Renal cortex interstitium (tissue), 11 donors: ENCODE results near the gene STK38. TPM values are rescaled to one million over a fixed set of nuclear protein-coding genes. Genes with fewer than 3 reads are reported as not detected.
A peak's percentile ranks its signal among the peaks of the same experiment; 100 is the strongest.
"Not testable (repeated sequence)": the region's sequence is repeated elsewhere in the genome, so short reads cannot be mapped to it uniquely, and the experiment has no call there.

Experiments used
- DNase-seq, 11 donors: peaks; one replicate each; pipeline ENCODE4 v3.0.0-alpha.2; 2013; ENCODE audit warnings: low read depth in 9 of 11, low spot score in 4 of 11; ENCODE audit errors: extremely low read depth in 1 of 11
- polyA plus RNA-seq, 3 donors: library from polyadenylated mRNA; unstranded; fragments of 120-200 nt; gene quantifications; one replicate each; pipeline ENCODE4 v1.2.1, GENCODE V29; 2013; ENCODE audit not compliant: insufficient read length in 3 of 3

Gene STK38
- polyA plus RNA-seq, 3 donors = 48.7 to 55.4 (median 53.5) TPM

DNA sequence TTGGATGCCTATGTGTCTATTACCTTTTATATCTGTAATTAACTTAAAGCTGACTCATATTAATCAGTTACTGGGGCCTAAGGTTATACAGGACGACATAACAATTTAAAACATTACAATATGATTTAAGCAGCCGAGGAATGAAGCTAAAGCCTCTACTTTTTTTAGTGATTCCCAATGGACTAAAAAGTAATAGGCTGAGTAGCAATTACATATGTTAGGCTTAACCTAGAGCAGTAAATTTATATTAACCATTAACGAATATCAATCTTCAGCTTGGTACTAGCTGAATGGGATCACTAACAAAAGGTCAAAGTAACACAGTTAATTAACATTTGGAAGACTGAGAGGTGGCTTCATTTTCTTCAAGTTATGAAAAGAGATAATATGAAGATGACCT lies 43.1 kb downstream of the STK38 start:
- no peak for DNase-seq

DNA sequence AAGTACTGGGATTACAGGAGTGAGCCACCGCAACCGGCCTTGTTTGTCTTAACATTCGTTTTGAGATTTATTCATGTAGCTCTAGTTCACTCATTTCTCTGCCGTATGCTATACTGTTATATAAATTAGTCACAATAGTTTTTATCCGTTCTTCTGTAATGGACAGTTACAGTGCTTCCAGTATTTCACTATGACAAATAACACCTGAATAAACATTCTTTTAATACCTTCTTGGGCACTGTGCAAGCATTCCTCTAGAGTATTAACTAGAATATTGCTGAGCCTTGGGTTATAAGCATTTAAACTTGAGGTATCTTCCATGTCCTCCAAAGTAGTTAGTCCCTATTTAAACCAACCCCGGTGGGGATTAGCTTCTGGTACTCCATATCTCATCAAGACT lies 45.6 kb downstream of the STK38 start:
- peak in 1 of 11 donors; percentile 15 for DNase-seq

DNA sequence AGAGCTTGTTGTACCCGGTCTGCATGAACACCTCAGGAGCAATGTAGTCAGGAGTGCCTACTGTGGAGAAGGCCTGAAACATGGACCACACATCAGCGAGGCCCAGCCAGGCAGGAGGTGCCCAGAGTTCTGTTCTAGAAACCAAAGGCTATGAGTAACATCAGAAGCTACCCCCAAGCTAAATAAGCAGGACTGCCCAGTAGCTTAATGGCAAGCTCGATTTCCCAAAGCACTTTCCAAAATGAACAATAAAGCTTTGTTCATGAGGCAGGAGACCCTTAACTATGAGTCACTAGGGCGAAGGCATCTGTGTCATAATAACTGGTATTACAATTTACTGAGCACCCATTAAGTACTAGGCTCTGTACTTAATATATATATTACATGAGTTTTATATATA lies 47.4 kb downstream of the STK38 start:
- DNase-seq = no peak

DNA sequence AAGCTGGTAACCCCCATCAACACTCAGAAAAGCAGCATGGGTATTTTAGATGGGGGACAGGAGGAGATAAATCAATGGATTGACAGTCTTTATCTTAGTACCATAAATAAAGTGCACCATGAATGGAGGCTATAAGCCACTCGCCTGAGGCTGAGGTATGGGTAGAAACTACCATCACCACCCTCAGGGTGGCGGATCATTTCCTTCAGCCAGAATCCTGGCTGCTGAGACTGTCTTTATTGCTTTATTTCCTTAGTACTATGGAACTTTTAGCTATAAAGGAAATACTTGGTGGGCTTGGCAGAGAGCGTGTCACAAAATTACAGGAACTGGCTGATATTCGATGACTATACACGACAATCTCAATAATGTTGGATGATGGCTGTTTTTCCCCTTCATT lies 52.2 kb downstream of the STK38 start:
- DNase-seq = no peak

DNA sequence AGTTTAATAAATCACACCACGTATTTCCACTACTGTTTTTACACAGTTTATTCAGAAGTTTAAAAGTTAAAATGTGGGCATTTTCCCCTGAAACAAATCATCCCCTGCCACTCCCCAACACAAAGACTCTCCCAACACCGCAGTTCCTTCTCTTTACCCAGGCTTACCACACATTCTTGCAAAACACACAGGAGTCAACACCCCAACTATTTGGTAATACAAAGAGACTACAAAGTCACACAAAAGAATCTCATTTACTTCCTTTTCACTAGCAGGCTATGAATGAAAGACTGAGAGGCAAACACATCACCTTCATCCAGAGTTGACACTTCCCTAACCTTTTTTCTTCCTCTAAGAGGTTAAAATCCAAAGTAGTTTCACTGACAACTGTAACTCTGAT lies 53.4 kb downstream of the STK38 start:
- no peak for DNase-seq

DNA sequence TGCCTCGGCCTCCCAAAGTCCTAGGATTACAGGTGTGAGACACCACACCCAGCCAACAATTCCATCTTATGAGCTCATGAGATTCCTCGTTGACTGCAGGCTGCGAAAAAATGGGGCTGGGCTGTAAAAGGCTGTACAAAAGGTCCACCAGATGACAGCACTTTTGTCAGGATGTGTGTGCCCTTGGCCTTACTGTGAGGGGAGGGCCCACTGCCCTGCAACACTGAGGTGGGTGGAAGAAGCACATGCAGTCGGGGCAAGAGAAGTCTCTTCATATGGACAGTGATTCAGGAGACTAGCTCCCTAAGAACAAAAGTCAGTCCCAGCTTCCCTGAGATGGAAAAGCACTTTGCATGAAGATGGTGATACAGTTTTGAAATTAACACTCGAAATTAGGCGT lies 54.0 kb downstream of the STK38 start:
- no peak for DNase-seq

DNA sequence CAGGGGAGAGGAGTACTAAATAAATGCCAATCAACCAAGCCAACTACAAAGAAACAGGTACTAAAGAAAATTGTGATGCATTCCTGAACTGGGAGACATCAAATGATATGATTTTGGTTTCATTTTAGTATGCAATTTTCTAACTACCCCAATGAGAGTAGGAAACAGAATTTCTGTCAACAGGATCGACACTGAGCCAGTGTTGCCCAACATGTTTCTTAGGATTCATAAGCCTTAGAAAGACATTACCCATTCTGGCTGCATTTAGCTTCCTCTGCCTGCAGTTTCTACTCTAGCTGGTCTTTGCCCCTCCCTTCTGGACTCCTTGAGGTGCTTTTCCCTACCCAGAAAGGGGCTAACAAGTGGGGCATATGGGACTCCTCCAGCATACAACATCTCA lies 54.7 kb downstream of the STK38 start:
- no peak for DNase-seq

DNA sequence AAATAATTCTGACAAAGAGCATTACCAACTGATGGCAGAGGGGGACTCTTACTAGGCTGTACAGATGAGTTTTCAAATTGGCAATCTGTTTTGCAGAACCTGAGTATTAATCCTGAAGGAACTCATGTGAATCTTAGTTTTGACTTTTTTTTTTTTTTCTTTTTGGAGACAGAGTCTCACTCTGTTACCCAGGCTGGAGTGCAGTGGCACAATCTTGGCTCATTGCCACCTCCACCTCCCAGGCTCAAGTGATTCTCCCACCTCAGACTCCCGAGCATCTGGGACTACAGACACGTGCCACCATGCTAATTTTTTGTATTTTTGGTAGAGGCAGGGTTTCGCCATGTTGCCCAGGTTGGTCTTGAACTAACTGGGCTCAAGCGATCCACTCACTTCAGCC lies 55.2 kb downstream of the STK38 start:
- no peak for DNase-seq

DNA sequence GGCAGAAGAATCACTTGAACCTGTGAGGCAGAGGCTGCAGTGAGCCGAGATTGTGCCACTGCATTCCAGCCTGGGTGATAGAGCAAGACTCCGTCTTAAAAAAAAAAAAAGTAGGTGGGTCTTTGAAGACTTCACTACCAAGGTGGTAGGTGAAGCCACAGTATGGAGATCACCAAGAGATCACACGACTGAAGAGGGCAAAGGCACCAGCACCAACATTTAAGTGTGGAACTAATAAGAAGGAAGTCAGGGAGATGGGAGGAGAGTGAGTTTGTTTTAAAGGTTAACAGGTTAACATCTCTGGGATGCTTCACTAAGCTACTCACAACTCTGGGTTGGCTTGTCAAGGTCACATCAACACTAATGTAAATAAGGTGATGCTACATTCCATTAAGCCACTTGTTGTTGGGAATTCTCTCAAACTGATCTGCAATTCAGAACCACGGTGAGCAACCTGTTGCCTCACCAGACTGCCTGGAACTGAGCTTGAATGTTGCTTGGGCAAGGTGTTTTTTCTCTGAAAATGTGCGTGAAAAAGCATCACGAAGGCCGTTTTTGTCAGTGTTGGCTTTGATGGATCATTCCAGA lies 55.8 kb downstream of the STK38 start:
- DNase-seq = no peak

DNA sequence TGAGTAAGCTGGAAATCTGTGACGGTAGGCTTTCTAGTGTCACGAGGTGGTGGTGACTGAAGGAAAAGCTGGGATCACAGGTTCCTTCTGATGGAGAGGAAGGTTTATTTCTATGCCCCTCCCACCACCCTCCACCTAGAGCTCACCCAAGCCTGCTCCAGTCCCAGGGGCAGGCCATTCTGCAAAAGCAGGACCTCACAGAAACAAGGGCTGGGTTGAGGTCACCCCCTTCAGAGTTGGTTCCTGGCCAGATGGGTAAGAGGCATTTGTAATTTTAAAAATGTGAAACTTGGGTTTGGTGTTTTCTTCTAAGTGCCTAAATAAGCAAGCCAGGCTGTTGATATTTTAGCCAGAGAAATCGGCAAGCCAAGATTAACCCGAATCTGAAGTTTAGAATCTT lies 57.9 kb downstream of the STK38 start:
- no peak for DNase-seq

DNA sequence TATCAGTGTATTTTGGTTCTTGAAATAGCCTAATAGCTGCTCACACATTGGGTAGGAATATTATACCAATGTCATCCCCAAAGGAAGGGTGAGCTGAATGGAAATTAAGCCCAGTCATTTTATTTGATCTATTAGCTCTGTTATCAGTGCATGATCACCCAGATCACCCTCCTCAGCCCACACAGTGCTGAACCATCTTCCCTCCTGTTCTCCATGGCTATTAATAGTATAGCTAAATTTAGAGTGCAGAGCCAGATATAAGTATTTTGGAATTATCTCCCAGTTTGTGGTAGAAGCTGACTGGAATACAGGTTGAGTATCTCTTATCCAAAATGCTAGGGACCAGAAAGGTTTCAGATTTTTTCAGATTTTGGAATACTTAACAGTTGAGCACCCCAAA lies 59.1 kb downstream of the STK38 start:
- no peak for DNase-seq

DNA sequence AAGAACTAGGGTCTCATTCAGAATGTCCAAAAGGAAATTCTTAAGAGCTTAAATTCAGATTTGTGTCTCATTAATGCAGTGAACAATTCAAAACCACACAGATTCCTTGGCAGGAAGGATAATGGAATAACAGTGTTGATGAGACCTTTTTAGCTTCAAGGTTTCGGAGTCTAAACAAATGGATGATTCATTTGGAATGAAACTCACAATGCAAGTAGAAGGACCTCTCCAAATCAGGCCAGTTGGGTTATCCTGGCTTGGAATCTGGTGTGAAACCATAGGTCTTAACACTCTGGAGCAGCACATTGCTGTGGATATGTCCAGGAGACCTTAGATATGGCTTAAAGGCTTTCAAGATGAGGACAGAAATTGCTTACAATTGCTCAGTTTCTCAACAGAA lies 59.6 kb downstream of the STK38 start:
- DNase-seq = no peak

DNA sequence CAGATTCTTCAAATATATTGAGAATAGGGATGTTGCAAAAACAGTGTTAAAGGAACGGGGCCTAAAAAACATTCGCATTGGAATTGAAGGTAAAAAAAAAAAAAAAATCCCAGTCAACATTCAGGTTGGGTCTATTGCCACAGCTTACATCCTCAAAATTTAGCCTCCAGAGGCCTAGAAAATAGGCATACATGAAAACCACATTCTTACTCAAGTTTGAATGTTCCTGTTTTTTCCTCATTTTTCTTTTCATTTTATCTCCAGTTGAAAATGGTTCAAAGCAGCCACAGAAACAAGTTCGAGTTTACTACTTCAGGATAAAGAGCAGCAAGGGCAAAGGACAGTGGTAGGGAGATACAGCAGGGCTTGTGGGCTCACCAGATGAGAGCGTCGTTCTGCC lies 62.5 kb downstream of the STK38 start:
- DNase-seq = no peak

DNA sequence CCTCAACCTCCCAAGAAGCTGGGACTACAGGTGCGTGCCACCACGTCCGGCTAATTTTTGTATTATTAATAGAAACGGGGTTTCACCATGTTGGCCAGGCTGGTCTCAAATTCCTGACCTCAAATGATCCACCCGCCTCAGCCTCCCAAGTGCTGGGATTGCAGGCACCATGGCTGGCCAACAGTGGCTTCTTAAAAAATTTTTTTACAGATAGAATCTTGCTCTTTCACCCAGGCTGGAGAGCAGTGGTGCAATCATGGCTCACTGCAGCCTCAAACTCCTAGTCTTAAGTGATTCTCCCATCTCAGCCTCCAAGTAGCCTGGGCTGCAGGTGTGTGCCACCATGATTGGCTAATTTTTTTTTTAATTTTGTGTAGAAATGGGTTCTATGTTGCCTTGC lies 64.0 kb downstream of the STK38 start:
- DNase-seq = not testable (repeated sequence)

DNA sequence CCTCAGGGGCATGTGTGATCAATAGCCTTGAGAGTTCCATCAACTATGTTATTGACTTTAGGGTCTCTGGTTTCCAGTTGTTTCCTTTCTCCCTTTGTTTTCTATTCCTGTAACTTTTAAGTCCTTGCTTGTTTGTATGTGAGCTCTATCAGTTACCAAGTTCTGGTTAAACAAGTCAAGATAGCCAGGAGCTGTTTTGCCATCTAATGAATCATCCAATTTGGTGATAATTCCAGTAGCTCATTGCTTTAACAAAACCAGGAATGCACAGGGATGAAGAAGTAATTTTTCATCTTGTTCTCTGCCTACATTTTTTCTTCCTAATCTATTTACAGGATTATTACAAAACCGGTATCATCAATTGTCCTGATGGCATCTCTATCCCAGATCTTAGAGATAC lies 68.0 kb downstream of the STK38 start:
- DNase-seq = no peak

DNA sequence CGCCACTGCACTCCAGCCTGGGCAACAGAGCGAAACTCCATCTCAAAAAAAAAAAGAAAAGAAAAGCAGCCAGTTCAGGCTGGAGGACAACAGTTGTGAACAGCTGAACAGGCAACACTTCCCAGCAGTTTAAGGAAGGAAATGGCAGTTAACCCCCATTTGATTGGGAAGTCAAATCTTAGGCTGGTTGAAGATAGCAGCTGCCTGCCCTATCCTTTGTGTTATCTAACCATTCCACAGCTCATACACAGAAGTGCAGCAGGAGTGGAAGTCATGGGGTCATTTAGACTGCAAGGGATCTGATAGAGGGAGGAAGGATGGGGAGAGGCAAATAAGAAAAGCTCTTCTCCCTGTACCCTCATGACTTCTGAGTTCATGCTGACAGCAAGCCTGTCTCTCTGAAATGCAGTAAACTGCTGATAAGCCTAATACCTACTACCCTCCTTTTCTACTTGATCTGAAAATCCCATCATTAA lies 69.2 kb downstream of the STK38 start:
- DNase-seq = no peak

DNA sequence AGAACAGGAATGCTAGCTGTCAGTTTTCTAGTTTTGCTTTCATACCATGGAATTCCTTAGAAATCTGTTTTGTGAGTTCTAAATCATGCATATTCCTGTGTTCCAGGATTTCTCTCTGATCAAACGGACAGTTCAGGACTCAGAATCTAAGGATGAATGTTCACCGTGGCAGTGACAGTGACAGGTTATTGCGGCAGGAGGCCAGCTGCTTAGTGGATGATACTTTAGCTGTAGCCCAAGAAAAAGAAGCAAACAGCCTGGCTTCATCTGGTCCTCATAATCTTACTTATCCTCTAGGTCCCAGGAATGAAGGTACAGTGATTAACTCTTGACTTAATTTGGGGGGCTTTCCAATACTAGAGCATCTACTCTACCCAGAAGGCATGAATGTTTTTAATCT lies 77.3 kb downstream of the STK38 start:
- no peak for DNase-seq

DNA sequence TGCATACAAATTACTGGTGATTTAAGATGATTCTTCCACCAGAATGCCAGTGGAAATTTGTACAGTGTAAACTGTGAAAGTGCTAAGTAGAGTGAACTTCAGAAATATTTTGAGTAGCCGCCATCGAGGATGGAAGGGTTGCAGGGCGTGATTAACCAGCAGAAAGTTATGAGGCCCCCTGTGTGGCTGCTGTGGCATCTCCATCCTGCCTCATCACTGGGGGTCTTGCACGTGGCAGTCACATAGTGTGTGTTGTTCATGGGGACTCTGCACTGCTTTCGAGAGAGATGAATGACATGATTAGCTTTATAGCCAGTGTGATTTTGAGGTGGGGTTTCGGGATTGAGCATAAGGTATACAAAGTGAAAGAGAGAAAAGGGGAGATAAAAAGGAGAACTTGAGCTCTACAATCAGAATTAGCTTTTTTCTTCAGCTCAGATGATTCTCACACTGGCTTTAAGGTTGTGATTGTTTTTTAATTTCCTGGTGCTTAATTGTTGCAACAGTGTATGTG lies 78.1 kb downstream of the STK38 start:
- no peak for DNase-seq

DNA sequence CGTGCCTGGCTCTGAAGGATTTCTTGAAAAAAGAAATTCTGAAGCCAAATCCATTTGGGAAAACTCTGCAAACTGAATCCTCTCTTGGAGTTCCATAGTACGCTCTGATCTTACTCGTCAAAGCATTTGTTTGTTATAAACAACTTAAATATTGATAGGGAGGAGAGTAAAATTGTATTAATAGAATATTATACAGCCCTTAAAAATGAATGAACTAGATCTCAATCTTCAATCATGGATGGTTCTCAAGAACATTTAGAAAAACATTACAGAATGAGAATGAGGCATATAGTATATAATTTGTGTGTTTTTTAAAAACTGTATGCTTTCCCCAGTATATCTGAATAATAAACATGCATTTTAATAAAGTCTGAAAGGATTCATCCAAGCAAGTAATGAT lies 79.7 kb downstream of the STK38 start:
- DNase-seq = no peak

DNA sequence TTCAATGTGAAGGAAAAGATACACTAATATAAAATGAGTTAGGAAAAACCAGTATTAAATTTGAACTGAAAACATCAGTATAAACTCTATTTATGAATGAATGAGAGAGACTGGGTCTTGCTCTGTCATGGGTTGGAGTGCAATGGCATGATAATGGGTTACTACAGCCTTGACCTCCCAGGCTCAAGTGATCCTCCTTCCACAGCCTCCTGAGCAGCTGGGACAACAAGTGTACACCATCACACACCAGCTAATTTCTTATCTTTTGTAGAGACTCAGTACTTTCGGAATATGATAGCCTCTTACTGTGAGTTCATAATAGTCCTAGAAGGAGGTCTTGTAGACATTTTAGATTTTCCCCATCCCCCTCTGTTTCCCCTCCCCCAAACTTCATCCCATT lies 83.0 kb downstream of the STK38 start:
- DNase-seq = no peak

DNA sequence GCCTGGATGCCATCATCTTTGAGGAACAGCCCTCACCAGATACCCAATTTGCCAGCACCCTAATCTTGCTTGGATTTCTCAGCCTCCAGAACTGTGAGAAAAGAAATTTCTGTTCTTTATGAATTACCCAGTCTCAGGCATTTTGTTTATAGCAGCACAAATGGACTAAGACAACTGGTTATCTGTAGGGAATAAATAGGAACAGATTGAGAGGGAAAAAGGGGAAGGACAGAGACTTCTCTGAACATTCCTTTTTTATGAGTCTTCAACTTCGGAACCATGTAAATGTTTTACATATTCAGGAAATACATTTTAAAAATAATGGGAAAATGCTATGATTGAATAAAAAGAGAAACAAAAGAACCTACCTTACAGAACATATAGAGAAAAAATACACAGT lies 83.6 kb downstream of the STK38 start:
- no peak for DNase-seq

DNA sequence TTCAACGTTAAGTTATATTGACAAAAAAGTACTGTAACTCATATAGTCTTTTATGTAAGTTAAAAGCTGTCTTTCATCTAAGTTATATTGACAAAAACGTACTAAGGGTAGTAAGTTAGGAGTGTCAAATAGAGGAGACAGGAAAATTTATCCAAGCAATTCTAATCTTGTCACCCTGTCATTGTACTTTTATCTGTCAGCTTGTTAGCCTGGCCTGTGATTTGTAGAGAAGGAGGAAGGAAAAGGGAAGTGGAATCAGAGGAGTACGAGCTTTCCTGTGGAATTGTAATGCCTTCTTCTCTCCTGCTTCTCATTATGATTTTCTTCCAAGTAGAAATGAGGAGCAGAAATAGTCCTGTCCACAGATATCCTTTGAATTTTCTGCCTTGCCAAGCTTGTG lies 85.6 kb downstream of the STK38 start:
- DNase-seq = no peak
